WTC11 (cell line): ENCODE measurements around the gene GSTT4.

Source experiments
- ATF1 ChIP-seq: sonication (generic); formaldehyde crosslinking; IDR thresholded peaks from 2 replicates; pipeline ENCODE4 v1.8.1; 2023; ENCODE audit warnings: mild to moderate bottlenecking, moderate library complexity, missing genetic modification reagents
- CREM ChIP-seq: sonication (generic); formaldehyde crosslinking; IDR thresholded peaks from 2 replicates; pipeline ENCODE4 v1.8.1; 2022; ENCODE audit warnings: mild to moderate bottlenecking, missing genetic modification reagents, moderate library complexity
- ETV6 ChIP-seq: sonication (generic); formaldehyde crosslinking; IDR thresholded peaks from 2 replicates; pipeline ENCODE4 v1.8.1; 2022; ENCODE audit warnings: mild to moderate bottlenecking, missing genetic modification reagents
- SMAD4 ChIP-seq: sonication (generic); formaldehyde crosslinking; IDR thresholded peaks from 2 replicates; pipeline ENCODE4 v1.8.0; 2022; ENCODE audit warnings: mild to moderate bottlenecking, missing genetic modification reagents
- TCF7 ChIP-seq: sonication (generic); formaldehyde crosslinking; IDR thresholded peaks from 2 replicates; pipeline ENCODE4 v1.8.0; 2022; ENCODE audit warnings: mild to moderate bottlenecking, low read depth, missing genetic modification reagents, moderate library complexity
- TEAD1 ChIP-seq: sonication (generic); formaldehyde crosslinking; IDR thresholded peaks from 2 replicates; pipeline ENCODE4 v1.8.0; 2022; ENCODE audit warnings: mild to moderate bottlenecking, missing genetic modification reagents
- ZNF423 ChIP-seq: fragments of 250-450 bp; sonication (Bioruptor Pico); IDR thresholded peaks from 2 replicates; pipeline ENCODE4 v2.1.2; 2022; ENCODE audit warnings: mild to moderate bottlenecking, moderate library complexity
- TF ChIP-seq, protein P1 (sequence below): fragments of 200-600 bp; IDR thresholded peaks from 2 replicates; pipeline ENCODE4 v1.8.0; 2022; ENCODE audit warnings: antibody characterized with exemption
- TF ChIP-seq, protein P2 (sequence below): sonication (generic); formaldehyde crosslinking; conservative IDR thresholded peaks from 2 replicates; pipeline ENCODE4 v1.8.1; 2022; ENCODE audit warnings: mild to moderate bottlenecking, missing genetic modification reagents
- TF ChIP-seq, protein P3 (sequence below): sonication (generic); formaldehyde crosslinking; IDR thresholded peaks from 2 replicates; pipeline ENCODE4 v1.8.1; 2023; ENCODE audit warnings: mild to moderate bottlenecking, missing genetic modification reagents
- TF ChIP-seq, protein P4 (sequence below): fragments of 250-450 bp; sonication (Bioruptor Pico); IDR thresholded peaks from 2 replicates; pipeline ENCODE4 v2.1.2; 2022; ENCODE audit warnings: mild to moderate bottlenecking, moderate library complexity
- TF ChIP-seq, protein P5 (sequence below): sonication (generic); formaldehyde crosslinking; IDR thresholded peaks from 2 replicates; pipeline ENCODE4 v1.8.0; 2022; ENCODE audit warnings: missing genetic modification reagents
- TF ChIP-seq, protein P6 (sequence below): sonication (generic); formaldehyde crosslinking; IDR thresholded peaks from 2 replicates; pipeline ENCODE4 v1.8.0; 2022; ENCODE audit warnings: mild to moderate bottlenecking, missing genetic modification reagents

DNA sequence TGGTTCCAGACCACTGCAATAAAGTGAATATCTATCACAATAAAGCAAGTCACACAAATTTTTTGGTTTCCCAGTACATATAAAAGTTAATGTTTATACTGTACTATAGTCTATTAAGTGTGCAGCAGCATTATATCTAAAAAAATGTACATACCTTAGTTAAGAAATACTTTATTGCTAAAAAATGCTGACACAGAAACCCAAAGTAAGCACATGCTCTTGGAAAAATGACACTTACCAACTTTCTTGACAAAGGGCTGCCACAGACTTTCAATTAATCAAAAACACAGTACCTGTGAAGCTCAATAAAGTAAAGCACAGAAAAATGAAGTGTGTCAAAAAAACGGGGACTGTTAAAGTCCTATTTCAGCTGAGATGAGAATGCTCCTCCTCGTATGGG is 22.7 kb upstream of the GSTT4 start:
- TF ChIP-seq, protein P1, sequence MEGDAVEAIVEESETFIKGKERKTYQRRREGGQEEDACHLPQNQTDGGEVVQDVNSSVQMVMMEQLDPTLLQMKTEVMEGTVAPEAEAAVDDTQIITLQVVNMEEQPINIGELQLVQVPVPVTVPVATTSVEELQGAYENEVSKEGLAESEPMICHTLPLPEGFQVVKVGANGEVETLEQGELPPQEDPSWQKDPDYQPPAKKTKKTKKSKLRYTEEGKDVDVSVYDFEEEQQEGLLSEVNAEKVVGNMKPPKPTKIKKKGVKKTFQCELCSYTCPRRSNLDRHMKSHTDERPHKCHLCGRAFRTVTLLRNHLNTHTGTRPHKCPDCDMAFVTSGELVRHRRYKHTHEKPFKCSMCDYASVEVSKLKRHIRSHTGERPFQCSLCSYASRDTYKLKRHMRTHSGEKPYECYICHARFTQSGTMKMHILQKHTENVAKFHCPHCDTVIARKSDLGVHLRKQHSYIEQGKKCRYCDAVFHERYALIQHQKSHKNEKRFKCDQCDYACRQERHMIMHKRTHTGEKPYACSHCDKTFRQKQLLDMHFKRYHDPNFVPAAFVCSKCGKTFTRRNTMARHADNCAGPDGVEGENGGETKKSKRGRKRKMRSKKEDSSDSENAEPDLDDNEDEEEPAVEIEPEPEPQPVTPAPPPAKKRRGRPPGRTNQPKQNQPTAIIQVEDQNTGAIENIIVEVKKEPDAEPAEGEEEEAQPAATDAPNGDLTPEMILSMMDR, result no peak
- TF ChIP-seq ZNF423 (CRISPR knock-in tag), result no peak
- TF ChIP-seq TCF7, result no peak
- TF ChIP-seq, protein P2, sequence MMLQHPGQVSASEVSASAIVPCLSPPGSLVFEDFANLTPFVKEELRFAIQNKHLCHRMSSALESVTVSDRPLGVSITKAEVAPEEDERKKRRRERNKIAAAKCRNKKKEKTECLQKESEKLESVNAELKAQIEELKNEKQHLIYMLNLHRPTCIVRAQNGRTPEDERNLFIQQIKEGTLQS (CRISPR knock-in tag), result no peak
- no peak for TF ChIP-seq SMAD4 (CRISPR knock-in tag)
- no peak for TF ChIP-seq TEAD1 (CRISPR knock-in tag)
- TF ChIP-seq, protein P3, sequence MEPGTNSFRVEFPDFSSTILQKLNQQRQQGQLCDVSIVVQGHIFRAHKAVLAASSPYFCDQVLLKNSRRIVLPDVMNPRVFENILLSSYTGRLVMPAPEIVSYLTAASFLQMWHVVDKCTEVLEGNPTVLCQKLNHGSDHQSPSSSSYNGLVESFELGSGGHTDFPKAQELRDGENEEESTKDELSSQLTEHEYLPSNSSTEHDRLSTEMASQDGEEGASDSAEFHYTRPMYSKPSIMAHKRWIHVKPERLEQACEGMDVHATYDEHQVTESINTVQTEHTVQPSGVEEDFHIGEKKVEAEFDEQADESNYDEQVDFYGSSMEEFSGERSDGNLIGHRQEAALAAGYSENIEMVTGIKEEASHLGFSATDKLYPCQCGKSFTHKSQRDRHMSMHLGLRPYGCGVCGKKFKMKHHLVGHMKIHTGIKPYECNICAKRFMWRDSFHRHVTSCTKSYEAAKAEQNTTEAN, result no peak
- TF ChIP-seq ATF1 (CRISPR knock-in tag), result no peak
- no peak for TF ChIP-seq ETV6 (CRISPR knock-in tag)
- TF ChIP-seq, protein P4, sequence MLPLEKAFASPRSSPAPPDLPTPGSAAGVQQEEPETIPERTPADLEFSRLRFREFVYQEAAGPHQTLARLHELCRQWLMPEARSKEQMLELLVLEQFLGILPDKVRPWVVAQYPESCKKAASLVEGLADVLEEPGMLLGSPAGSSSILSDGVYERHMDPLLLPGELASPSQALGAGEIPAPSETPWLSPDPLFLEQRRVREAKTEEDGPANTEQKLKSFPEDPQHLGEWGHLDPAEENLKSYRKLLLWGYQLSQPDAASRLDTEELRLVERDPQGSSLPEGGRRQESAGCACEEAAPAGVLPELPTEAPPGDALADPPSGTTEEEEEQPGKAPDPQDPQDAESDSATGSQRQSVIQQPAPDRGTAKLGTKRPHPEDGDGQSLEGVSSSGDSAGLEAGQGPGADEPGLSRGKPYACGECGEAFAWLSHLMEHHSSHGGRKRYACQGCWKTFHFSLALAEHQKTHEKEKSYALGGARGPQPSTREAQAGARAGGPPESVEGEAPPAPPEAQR (CRISPR knock-in tag), result no peak
- TF ChIP-seq, protein P5, sequence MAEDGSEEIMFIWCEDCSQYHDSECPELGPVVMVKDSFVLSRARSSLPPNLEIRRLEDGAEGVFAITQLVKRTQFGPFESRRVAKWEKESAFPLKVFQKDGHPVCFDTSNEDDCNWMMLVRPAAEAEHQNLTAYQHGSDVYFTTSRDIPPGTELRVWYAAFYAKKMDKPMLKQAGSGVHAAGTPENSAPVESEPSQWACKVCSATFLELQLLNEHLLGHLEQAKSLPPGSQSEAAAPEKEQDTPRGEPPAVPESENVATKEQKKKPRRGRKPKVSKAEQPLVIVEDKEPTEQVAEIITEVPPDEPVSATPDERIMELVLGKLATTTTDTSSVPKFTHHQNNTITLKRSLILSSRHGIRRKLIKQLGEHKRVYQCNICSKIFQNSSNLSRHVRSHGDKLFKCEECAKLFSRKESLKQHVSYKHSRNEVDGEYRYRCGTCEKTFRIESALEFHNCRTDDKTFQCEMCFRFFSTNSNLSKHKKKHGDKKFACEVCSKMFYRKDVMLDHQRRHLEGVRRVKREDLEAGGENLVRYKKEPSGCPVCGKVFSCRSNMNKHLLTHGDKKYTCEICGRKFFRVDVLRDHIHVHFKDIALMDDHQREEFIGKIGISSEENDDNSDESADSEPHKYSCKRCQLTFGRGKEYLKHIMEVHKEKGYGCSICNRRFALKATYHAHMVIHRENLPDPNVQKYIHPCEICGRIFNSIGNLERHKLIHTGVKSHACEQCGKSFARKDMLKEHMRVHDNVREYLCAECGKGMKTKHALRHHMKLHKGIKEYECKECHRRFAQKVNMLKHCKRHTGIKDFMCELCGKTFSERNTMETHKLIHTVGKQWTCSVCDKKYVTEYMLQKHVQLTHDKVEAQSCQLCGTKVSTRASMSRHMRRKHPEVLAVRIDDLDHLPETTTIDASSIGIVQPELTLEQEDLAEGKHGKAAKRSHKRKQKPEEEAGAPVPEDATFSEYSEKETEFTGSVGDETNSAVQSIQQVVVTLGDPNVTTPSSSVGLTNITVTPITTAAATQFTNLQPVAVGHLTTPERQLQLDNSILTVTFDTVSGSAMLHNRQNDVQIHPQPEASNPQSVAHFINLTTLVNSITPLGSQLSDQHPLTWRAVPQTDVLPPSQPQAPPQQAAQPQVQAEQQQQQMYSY (CRISPR knock-in tag), result no peak
- no peak for TF ChIP-seq CREM (CRISPR knock-in tag)
- TF ChIP-seq, protein P6, sequence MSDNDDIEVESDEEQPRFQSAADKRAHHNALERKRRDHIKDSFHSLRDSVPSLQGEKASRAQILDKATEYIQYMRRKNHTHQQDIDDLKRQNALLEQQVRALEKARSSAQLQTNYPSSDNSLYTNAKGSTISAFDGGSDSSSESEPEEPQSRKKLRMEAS (CRISPR knock-in tag), result no peak
